DND-41 (cell line): ENCODE results near the gene TBC1D17.

Experiments
- ATAC-seq: fragments of 200-7000 bp; cut with Tn5 transposase; 3 replicates; pipeline ENCODE4 v1.9.1; 2021; ENCODE audit warnings: low read depth; ENCODE audit not compliant: insufficient read depth
- DNase-seq: peaks from one replicate; pipeline ENCODE4 v3.0.0-alpha.2; 2020
- H2AFZ ChIP-seq: 2 replicates; pipeline ENCODE4 v1.6.0; 2012; ENCODE audit warnings: low read depth, low read length
- H3K27ac ChIP-seq: 2 replicates; pipeline ENCODE4 v1.5.1; 2012; ENCODE audit warnings: low read length, inconsistent platforms
- H3K27me3 ChIP-seq: fragments of 200-600 bp; sonication (generic); 2 replicates; pipeline ENCODE4 v1.6.0; 2012; ENCODE audit warnings: low read length, mild to moderate bottlenecking, inconsistent platforms; ENCODE audit not compliant: insufficient read depth, poor library complexity
- H3K36me3 ChIP-seq: 2 replicates; pipeline ENCODE4 v1.5.1; 2012; ENCODE audit warnings: low read length, inconsistent platforms; ENCODE audit not compliant: insufficient read depth
- H3K4me1 ChIP-seq: 2 replicates; pipeline ENCODE4 v1.5.1; 2012; ENCODE audit warnings: mild to moderate bottlenecking, low read length; ENCODE audit not compliant: insufficient read depth
- H3K4me2 ChIP-seq: 2 replicates; pipeline ENCODE4 v1.6.0; 2012; ENCODE audit warnings: mild to moderate bottlenecking, moderate library complexity, low read length, inconsistent platforms; ENCODE audit not compliant: insufficient read depth
- H3K4me3 ChIP-seq, 2 experiments: fragments of 200-600 bp in 1 of 2; shearing (Covaris generic) in 1 of 2; 2 replicates each; pipeline ENCODE4 v1.5.1; 2012 to 2016; ENCODE audit warnings: inconsistent platforms in 2 of 2, low read length in 2 of 2, mild to moderate bottlenecking in 2 of 2, low read depth in 1 of 2, moderate library complexity in 1 of 2
- H3K79me2 ChIP-seq: 2 replicates; pipeline ENCODE4 v1.6.0; 2012; ENCODE audit warnings: low read length, inconsistent platforms; ENCODE audit not compliant: insufficient read depth
- H3K9ac ChIP-seq: 2 replicates; pipeline ENCODE4 v1.6.0; 2012; ENCODE audit warnings: low read depth, mild to moderate bottlenecking, inconsistent platforms, low read length, moderate library complexity
- H3K9me3 ChIP-seq: 2 replicates; pipeline ENCODE4 v1.5.1; 2012; ENCODE audit warnings: low read length, moderate library complexity, mild to moderate bottlenecking, inconsistent platforms; ENCODE audit not compliant: insufficient read depth, severe bottlenecking
- H4K20me1 ChIP-seq: 2 replicates; pipeline ENCODE4 v1.6.0; 2012; ENCODE audit warnings: low read length; ENCODE audit not compliant: insufficient read depth
- EZH2 ChIP-seq: IDR thresholded peaks from 3 replicates; pipeline ENCODE4 v1.6.1; 2012; ENCODE audit warnings: borderline replicate concordance, low read depth, mild to moderate bottlenecking, moderate library complexity, low read length, inconsistent platforms; ENCODE audit not compliant: severe bottlenecking
- TF ChIP-seq, protein P1 (sequence below): IDR thresholded peaks from 2 replicates; pipeline ENCODE4 v1.5.1; 2012; ENCODE audit warnings: borderline replicate concordance, low read length, moderate library complexity, mild to moderate bottlenecking; ENCODE audit not compliant: poor library complexity, severe bottlenecking; ENCODE audit errors: extremely low read depth

Gene TBC1D17

DNA sequence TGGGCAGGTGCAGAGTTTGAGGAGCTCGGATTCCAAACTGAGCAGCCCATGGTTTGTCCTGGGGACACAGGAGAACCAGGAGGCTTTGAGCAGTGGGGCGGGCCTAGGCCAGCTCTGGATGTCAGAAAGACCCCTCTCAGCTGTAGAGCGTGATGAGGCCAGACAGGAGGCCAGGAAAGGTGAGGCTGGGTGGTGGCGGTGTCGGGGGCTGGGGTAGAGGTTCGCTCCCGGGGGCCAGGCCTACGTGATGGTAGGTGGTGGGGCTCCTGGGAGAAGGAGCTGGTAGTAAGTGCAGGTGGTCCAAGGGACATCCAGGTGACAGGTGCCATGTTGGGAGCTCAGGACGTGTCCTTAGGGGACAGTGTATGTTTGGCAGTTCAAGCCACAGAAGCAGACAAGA lies 40.1 kb upstream of the TBC1D17 start:
- H2AFZ ChIP-seq, result no peak overlapping the region
- no peaks in the 10 kb centered on the region for H4K20me1 ChIP-seq
- H3K4me1 ChIP-seq, result no peaks in the 10 kb centered on the region; the same call in 1 of the 2 replicates
- no peaks in the 10 kb centered on the region for H3K9me3 ChIP-seq
- H3K79me2 ChIP-seq, result no peaks in the 10 kb centered on the region
- H3K9ac ChIP-seq, result no peak overlapping the region
- DNase-seq, result no peak
- H3K36me3 ChIP-seq, result peaks cover 80% of the 10 kb centered on the region
- H3K4me3 ChIP-seq, result no peak overlapping the region
- no peak overlapping the region for H3K4me2 ChIP-seq
- H3K27ac ChIP-seq, result no peak overlapping the region
- ATAC-seq, result no peak
- H3K27me3 ChIP-seq, result no peaks in the 10 kb centered on the region
- no peak for TF ChIP-seq EZH2
- TF ChIP-seq, protein P1, sequence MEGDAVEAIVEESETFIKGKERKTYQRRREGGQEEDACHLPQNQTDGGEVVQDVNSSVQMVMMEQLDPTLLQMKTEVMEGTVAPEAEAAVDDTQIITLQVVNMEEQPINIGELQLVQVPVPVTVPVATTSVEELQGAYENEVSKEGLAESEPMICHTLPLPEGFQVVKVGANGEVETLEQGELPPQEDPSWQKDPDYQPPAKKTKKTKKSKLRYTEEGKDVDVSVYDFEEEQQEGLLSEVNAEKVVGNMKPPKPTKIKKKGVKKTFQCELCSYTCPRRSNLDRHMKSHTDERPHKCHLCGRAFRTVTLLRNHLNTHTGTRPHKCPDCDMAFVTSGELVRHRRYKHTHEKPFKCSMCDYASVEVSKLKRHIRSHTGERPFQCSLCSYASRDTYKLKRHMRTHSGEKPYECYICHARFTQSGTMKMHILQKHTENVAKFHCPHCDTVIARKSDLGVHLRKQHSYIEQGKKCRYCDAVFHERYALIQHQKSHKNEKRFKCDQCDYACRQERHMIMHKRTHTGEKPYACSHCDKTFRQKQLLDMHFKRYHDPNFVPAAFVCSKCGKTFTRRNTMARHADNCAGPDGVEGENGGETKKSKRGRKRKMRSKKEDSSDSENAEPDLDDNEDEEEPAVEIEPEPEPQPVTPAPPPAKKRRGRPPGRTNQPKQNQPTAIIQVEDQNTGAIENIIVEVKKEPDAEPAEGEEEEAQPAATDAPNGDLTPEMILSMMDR, result no peak

- Histone ChIP-seq H3K4me2 (no peak overlapping the region), H3K9ac (no peak overlapping the region), H3K4me1 (no peaks in the 10 kb centered on the region), H3K4me3 (no peak overlapping the region), H3K79me2 (no peaks in the 10 kb centered on the region), H3K36me3 (peaks cover 65% of the 10 kb centered on the region), H4K20me1 (no peaks in the 10 kb centered on the region), H3K27ac (no peak overlapping the region), H2AFZ (no peak overlapping the region), H3K27me3 (no peaks in the 10 kb centered on the region), H3K9me3 (no peaks in the 10 kb centered on the region)
- no peak for DNase-seq
- ATAC-seq, result no peak
- no peak for TF ChIP-seq EZH2
- TF ChIP-seq, protein P1, result no peak
Measured at GRCh38 chr19:49838885-49839588, 38.5 kb upstream of the TBC1D17 start.

DNA sequence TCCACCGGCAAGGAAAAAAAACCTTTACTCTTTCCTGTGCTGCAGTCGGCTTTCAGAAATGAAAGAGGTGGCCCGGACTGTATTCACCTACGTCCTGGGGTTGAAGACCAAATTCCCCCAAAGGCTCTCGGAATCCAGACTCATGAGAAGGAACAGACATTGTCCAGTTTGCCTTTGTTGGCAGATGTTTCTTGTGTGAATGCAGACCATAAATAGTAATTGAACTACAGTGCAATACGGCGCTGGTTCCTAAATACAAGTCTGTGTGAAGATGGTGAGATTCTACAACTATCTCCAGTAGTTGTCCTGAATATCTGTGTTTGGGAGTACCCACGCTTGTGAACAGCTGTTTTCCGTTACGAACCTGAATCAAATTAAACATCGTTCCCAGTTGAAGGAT lies 37.8 kb upstream of the TBC1D17 start:
- no peaks in the 10 kb centered on the region for H3K4me1 ChIP-seq
- ATAC-seq, result no peak
- H3K36me3 ChIP-seq, result peaks cover 59% of the 10 kb centered on the region

More for the DNA sequence above, 37.8 kb upstream of the TBC1D17 start:
- Histone ChIP-seq H2AFZ (no peak overlapping the region), H3K27me3 (no peaks in the 10 kb centered on the region), H3K4me2 (no peak overlapping the region), H3K79me2 (no peaks in the 10 kb centered on the region), H4K20me1 (no peaks in the 10 kb centered on the region), H3K27ac (no peak overlapping the region), H3K4me3 (no peak overlapping the region), H3K9me3 (no peaks in the 10 kb centered on the region), H3K9ac (no peak overlapping the region)
- no peak for DNase-seq
- no peak for TF ChIP-seq EZH2
- TF ChIP-seq, protein P1, result no peak
